Transverse colon (tissue), 4 donors: Measurements from ENCODE around the gene PABPN1L. TPM values are rescaled to one million over a fixed set of nuclear protein-coding genes. Genes with fewer than 3 reads are reported as not detected.

Experiments used
- DNase-seq: peaks from one replicate; pipeline ENCODE4 v3.0.0-alpha.2; 2019
- H3K27ac ChIP-seq, 4 donors: fragments of 200-600 bp; sonication (generic); 2 replicates each; pipeline ENCODE4 v1.5.1; 2016 to 2018; ENCODE audit warnings: inconsistent platforms in 4 of 4
- H3K27me3 ChIP-seq: fragments of 200-600 bp; sonication (generic); 2 replicates; pipeline ENCODE4 v1.5.1; 2017; ENCODE audit warnings: inconsistent platforms
- H3K36me3 ChIP-seq, 4 donors: fragments of 200-600 bp; sonication (generic); 2 replicates each; pipeline ENCODE4 v1.5.1; 2017 to 2019; ENCODE audit warnings: inconsistent platforms in 4 of 4
- H3K4me1 ChIP-seq, 4 donors: fragments of 200-600 bp; sonication (generic); 2 replicates each; pipeline ENCODE4 v1.5.1; 2017 to 2020; ENCODE audit warnings: inconsistent platforms in 4 of 4
- H3K4me3 ChIP-seq, 4 donors: fragments of 200-600 bp; sonication (generic); 1 replicate in 1 of 4; 2 replicates in 3 of 4; pipeline versions ENCODE4 v1.5.1 to v1.6.1; 2017 to 2019; ENCODE audit warnings: inconsistent platforms in 4 of 4
- H3K9me3 ChIP-seq, 2 donors: fragments of 200-600 bp; sonication (generic); 2 replicates each; pipeline ENCODE4 v1.5.1; 2017 to 2019; ENCODE audit warnings: inconsistent platforms in 2 of 2
- CTCF ChIP-seq, 5 experiments: fragments of 200-600 bp in 3 of 5; fragments of 450-650 bp in 2 of 5; sonication (generic) in 3 of 5; IDR thresholded peaks; 1 replicate in 2 of 5; 2 replicates in 3 of 5; pipeline ENCODE4 v1.5.1; 2016 to 2017; ENCODE audit warnings: antibody characterized with exemption in 5 of 5, inconsistent platforms in 3 of 5, mild to moderate bottlenecking in 2 of 5, moderate library complexity in 1 of 5
- EP300 ChIP-seq: sonication (generic); formaldehyde crosslinking; IDR thresholded peaks from one replicate; pipeline ENCODE4 v1.6.1; 2017; ENCODE audit warnings: antibody characterized with exemption, low read depth
- POLR2A ChIP-seq: fragments of 450-650 bp; IDR thresholded peaks from one replicate; pipeline ENCODE4 v1.6.1; 2016; ENCODE audit warnings: antibody characterized with exemption, mild to moderate bottlenecking, moderate library complexity
- POLR2AphosphoS5 ChIP-seq, 3 donors: sonication (generic); formaldehyde crosslinking; IDR thresholded peaks; one replicate each; pipeline ENCODE4 v1.6.1; 2016; ENCODE audit warnings: antibody characterized with exemption in 3 of 3
- WGBS, 2 donors: methylation state at CpG; one replicate each; pipeline ENCODE4 v1.1.5; 2018; ENCODE audit warnings: low coverage in 1 of 2; 5-methylcytosine and 5-hydroxymethylcytosine counted together
- in situ Hi-C, 4 donors: fragments of 200-750 bp; cut with MboI; loops; one replicate each; pipeline versions ENCODE4 v1.15.0 to v1.15.1; 2017; ENCODE audit warnings: low sequenced_read_pairs in 3 of 4, low pct_ligation_motif_present in 1 of 4, low pct_unique_long_range_greater_than_20kb in 1 of 4
- intact Hi-C: fragments of 100-400 bp; cut with DNase I; formaldehyde crosslinking; loops from one replicate; pipeline ENCODE4 v1.15.1; 2023; ENCODE audit warnings: low total_unique reads
- total RNA-seq, 4 donors: library from RNA; depleted of rRNA; stranded (reverse); fragments of >200 nt; gene quantifications; one replicate each; pipeline ENCODE4 v1.1.0, GENCODE V29; 2016

PABPN1L gene
- total RNA-seq, 4 donors from 2014 or later, result not detected

GRCh38 chr16:88913001-88913612, 46.6 kb upstream of the PABPN1L start:
- Histone ChIP-seq H3K27ac (no peak overlapping the region), H3K36me3 (no peaks in the 10 kb centered on the region), H3K9me3 (no peaks in the 10 kb centered on the region), H3K4me1 (peaks cover 0 to 6% (median 0%) of the 10 kb centered on the region in 4 donors), H3K4me3 (no peak overlapping the region), H3K27me3 (peaks cover 5% of the 10 kb centered on the region)
- DNase-seq, result no peak
- 94% methylated on average over 10 of the region's 16 CpGs; no CpG with 5 or more reads in 1 of the 2 donors for whole genome bisulfite sequencing, 2 donors
- in situ Hi-C loops, result no loop called here
- intact Hi-C loops, result no loop called here
- TF ChIP-seq EP300 (no peak), CTCF (IDR thresholded peaks at IDR 0.05) (no peak), POLR2A (no peak), POLR2AphosphoS5 (IDR thresholded peaks at IDR 0.05) (no peak)

- no peak for DNase-seq
- in situ Hi-C loops (no loop called here), intact Hi-C loops (no loop called here)
- H3K36me3 ChIP-seq, result no peaks in the 10 kb centered on the region
- H3K4me1 ChIP-seq, result peaks cover 0 to 6% (median 0%) of the 10 kb centered on the region in 4 donors
- H3K4me3 ChIP-seq, result no peak overlapping the region
- H3K27me3 ChIP-seq, result peaks cover 5% of the 10 kb centered on the region
- no peaks in the 10 kb centered on the region for H3K9me3 ChIP-seq
- TF ChIP-seq POLR2A, result no peak
- no peak for TF ChIP-seq POLR2AphosphoS5 (IDR thresholded peaks at IDR 0.05)
- no peak overlapping the region for H3K27ac ChIP-seq
- WGBS, 2 donors, result 74% methylated on average over 10 of the region's 15 CpGs; no CpG with 5 or more reads in 1 of the 2 donors
Observed at GRCh38 chr16:88912556-88912955, 46.1 kb upstream of the PABPN1L start.

DNA sequence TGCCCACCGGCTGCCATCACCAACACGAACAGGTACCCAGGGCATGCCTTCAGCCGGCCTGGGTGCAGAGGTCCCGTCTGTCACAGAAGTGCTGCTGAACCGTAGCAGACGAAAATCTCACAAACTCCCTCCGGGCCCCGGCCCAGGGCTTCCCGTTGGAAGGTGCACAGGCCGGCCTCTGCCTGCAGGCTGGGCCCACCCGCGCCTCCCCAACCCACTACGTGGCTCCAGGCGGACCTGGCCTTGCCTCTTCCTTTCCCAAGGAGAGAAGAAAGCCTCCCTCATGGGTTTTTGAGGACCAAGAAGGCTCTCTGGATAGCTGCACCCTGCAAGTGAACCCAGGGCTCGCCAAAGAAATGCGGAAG, 45.5 kb upstream of the PABPN1L start:
- intact Hi-C loops, result no loop called here
- in situ Hi-C loops, result no loop called here

GRCh38 chr16:88911136-88911945, 44.9 kb upstream of the PABPN1L start:
- H3K9me3 ChIP-seq, result no peaks in the 10 kb centered on the region
- no peak overlapping the region for H3K27ac ChIP-seq
- H3K4me3 ChIP-seq, result no peak overlapping the region
- in situ Hi-C loops, result no loop called here
- H3K4me1 ChIP-seq, result peaks cover 0 to 6% (median 0%) of the 10 kb centered on the region in 4 donors
- peaks cover 5% of the 10 kb centered on the region for H3K27me3 ChIP-seq
- no peak for TF ChIP-seq CTCF (IDR thresholded peaks at IDR 0.05)
- TF ChIP-seq POLR2A, result no peak
- no peak for TF ChIP-seq EP300
- TF ChIP-seq POLR2AphosphoS5 (IDR thresholded peaks at IDR 0.05), result no peak
- H3K36me3 ChIP-seq, result no peaks in the 10 kb centered on the region
- intact Hi-C loops, result no loop called here
- no peak for DNase-seq
- WGBS, 2 donors, result 65% methylated on average over 31 of the region's 36 CpGs; no CpG with 5 or more reads in 1 of the 2 donors

More for the DNA sequence above, 45.5 kb upstream of the PABPN1L start:
- no peak for DNase-seq
- Histone ChIP-seq H3K27ac (no peak overlapping the region), H3K9me3 (no peaks in the 10 kb centered on the region), H3K4me1 (peaks cover 0 to 6% (median 0%) of the 10 kb centered on the region in 4 donors), H3K27me3 (peaks cover 5% of the 10 kb centered on the region), H3K4me3 (no peak overlapping the region), H3K36me3 (no peaks in the 10 kb centered on the region)
- TF ChIP-seq POLR2AphosphoS5 (IDR thresholded peaks at IDR 0.05), result no peak
- no peak for TF ChIP-seq EP300
- TF ChIP-seq CTCF (IDR thresholded peaks at IDR 0.05), result no peak
- TF ChIP-seq POLR2A, result no peak
- WGBS, 2 donors, result 82 to 100% methylated on average over 1 to 13 of the region's 16 CpGs
